Thyroid gland (tissue), 4 donors: Measurements from ENCODE around the gene UNC5CL. TPM values are rescaled to one million over a fixed set of nuclear protein-coding genes. Genes with fewer than 3 reads are reported as not detected.

Source experiments
- DNase-seq, 2 donors: peaks; one replicate each; pipeline ENCODE4 v3.0.0-alpha.2; 2019
- H3K27ac ChIP-seq, 3 donors: fragments of 200-600 bp; sonication (generic); 1 replicate in 2 of 3; 2 replicates in 1 of 3; pipeline ENCODE4 v1.5.1; 2016 to 2019; ENCODE audit warnings: mild to moderate bottlenecking in 1 of 3, moderate library complexity in 1 of 3
- H3K27me3 ChIP-seq: fragments of 200-600 bp; sonication (generic); one replicate; pipeline ENCODE4 v1.5.1; 2019
- H3K36me3 ChIP-seq, 2 donors: fragments of 200-600 bp; sonication (generic); one replicate each; pipeline ENCODE4 v1.5.1; 2016 to 2019
- H3K4me1 ChIP-seq, 2 donors: fragments of 200-600 bp; sonication (generic); one replicate each; pipeline ENCODE4 v1.5.1; 2017 to 2019
- H3K4me3 ChIP-seq, 3 donors: fragments of 200-600 bp; sonication (generic); replicated peaks in 1 of 3; 1 replicate in 2 of 3; 2 replicates in 1 of 3; pipeline ENCODE4 v1.5.1; 2016; ENCODE audit warnings: mild to moderate bottlenecking in 1 of 3
- H3K9me3 ChIP-seq: fragments of 200-600 bp; sonication (generic); one replicate; pipeline ENCODE4 v1.5.1; 2017
- POLR2A ChIP-seq, 2 donors: fragments of 450-650 bp; IDR thresholded peaks; one replicate each; pipeline ENCODE4 v1.6.1; 2017; ENCODE audit warnings: antibody characterized with exemption in 2 of 2, mild to moderate bottlenecking in 2 of 2, moderate library complexity in 1 of 2
- WGBS, 2 donors: methylation state at CpG; one replicate each; pipeline ENCODE4 v1.1.5; 2017; 5-methylcytosine and 5-hydroxymethylcytosine counted together
- intact Hi-C: fragments of 100-400 bp; cut with DNase I; formaldehyde crosslinking; loops from one replicate; pipeline ENCODE4 v1.15.1; 2023
- total RNA-seq, 4 donors: library from RNA; depleted of rRNA; stranded (reverse); fragments of >200 nt; gene quantifications; one replicate each; pipeline ENCODE4 v1.2.3, GENCODE V29; 2016
- TF ChIP-seq, protein P1 (sequence below), 6 experiments: fragments of 200-600 bp in 3 of 6; fragments of 450-650 bp in 3 of 6; sonication (generic) in 3 of 6; IDR thresholded peaks; one replicate each; pipeline ENCODE4 v1.5.1; 2016 to 2019; ENCODE audit warnings: antibody characterized with exemption in 6 of 6, mild to moderate bottlenecking in 2 of 6, inconsistent platforms in 1 of 6, moderate library complexity in 1 of 6

Gene UNC5CL
- total RNA-seq, 4 donors from 2014 or later = 0.93 to 3.6 (median 2.0) TPM

DNA sequence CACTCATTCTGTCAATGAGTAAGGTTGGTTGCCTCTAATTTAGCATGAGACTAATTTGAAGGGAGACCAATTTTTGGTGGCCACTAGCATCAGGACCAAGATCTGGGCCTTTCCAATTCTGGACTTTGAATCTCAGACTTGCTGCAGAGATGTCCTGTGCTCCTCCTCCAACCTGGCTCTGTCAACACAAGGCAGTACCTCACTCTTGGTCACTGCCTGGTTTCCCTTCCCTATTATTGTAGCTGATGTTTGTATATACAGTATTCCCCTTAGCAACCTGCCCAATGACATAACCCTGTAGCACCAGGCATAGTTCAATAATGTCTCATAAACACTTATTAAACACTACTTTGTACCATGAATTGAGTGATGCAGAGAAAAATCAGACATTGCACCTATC is 50.4 kb downstream of the UNC5CL start:
- no peaks in the 10 kb centered on the region for H3K9me3 ChIP-seq
- H3K27me3 ChIP-seq = no peaks in the 10 kb centered on the region
- H3K36me3 ChIP-seq = no peaks in the 10 kb centered on the region
- H3K4me3 ChIP-seq = no peak overlapping the region
- H3K27ac ChIP-seq = no peak overlapping the region
- intact Hi-C loops = no loop called here
- no peak for DNase-seq
- H3K4me1 ChIP-seq = peaks cover 0 to 3% of the 10 kb centered on the region in 2 donors
- TF ChIP-seq, protein P1, sequence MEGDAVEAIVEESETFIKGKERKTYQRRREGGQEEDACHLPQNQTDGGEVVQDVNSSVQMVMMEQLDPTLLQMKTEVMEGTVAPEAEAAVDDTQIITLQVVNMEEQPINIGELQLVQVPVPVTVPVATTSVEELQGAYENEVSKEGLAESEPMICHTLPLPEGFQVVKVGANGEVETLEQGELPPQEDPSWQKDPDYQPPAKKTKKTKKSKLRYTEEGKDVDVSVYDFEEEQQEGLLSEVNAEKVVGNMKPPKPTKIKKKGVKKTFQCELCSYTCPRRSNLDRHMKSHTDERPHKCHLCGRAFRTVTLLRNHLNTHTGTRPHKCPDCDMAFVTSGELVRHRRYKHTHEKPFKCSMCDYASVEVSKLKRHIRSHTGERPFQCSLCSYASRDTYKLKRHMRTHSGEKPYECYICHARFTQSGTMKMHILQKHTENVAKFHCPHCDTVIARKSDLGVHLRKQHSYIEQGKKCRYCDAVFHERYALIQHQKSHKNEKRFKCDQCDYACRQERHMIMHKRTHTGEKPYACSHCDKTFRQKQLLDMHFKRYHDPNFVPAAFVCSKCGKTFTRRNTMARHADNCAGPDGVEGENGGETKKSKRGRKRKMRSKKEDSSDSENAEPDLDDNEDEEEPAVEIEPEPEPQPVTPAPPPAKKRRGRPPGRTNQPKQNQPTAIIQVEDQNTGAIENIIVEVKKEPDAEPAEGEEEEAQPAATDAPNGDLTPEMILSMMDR (IDR thresholded peaks at IDR 0.05) = no peak
- TF ChIP-seq POLR2A (IDR thresholded peaks at IDR 0.05) = no peak

DNA sequence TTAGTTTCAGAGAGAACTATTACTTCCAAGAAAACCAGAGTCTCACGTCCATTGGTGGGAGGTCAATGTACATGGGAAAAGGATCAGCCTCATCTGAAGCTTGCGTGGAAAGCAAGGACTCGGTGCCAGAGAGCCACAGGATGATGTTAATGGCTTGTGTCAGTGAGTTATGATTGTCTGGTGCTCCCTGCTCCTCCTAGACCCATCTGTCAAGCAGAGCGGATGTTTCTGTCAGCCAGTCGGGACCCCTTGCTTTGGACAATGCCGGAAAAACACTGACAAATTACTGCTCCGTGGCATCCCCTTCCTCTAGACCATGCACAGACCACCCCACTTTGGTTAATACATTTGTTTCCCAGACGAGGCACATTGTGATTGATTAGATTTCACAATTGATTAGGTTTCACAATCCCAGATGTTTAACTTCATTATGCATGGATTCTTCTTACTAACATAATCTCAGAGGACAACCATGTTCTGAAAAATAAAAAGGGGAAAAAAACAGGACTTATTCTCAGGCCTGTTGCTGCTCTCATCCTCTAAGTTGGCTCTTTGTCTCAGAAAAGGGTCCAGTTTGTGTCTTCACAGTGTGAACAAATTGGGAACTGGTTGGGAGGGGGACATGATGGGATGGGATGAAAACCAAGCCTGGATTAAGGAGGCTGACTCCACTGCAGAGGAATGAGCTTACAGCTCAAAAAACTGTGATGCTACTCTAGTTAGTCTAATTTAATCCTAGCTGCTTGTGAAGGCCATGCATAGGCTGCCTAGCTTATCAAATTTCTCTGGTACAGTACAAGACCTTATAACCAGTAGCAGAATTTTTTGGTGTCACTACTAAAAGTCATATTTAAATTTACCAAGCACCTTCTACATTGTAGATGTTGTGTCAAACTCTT is 51.9 kb downstream of the UNC5CL start:
- TF ChIP-seq, protein P1 (IDR thresholded peaks at IDR 0.05) = no peak
- no peak for TF ChIP-seq POLR2A (IDR thresholded peaks at IDR 0.05)
- no peak overlapping the region for H3K27ac ChIP-seq
- DNase-seq = no peak
- intact Hi-C loops = no loop called here
- no peak overlapping the region for H3K4me3 ChIP-seq
- no peaks in the 10 kb centered on the region for H3K27me3 ChIP-seq
- H3K36me3 ChIP-seq = no peaks in the 10 kb centered on the region
- 58 to 69% methylated on average over 8 of the region's 8 CpGs for WGBS, 2 donors
- no peaks in the 10 kb centered on the region for H3K4me1 ChIP-seq
- H3K9me3 ChIP-seq = no peaks in the 10 kb centered on the region

DNA sequence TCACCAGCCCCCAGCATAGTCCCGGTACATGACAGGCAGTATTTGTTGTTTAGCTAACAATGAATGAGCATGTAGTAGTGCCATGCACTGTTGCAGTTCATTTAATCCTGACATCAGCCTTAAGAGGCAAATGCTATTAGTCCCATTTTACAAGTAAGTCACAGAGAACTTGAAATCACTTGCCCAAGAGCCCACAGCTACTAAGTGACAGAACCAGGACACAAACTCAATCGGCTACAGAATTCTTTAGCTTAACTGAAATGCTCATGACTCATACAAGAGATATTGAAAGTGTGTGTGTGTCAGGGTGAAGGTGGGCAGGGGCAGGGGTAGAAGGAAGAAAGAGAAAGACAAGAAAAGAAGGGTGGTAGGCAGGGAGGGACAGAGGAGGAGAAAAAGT is 52.7 kb downstream of the UNC5CL start:
- no peak overlapping the region for H3K4me3 ChIP-seq
- 41 to 51% methylated on average over 2 of the region's 2 CpGs for WGBS, 2 donors
- no peaks in the 10 kb centered on the region for H3K4me1 ChIP-seq
- no peak overlapping the region for H3K27ac ChIP-seq
- no peaks in the 10 kb centered on the region for H3K27me3 ChIP-seq
- no peaks in the 10 kb centered on the region for H3K36me3 ChIP-seq
- intact Hi-C loops = no loop called here
- DNase-seq = no peak
- no peaks in the 10 kb centered on the region for H3K9me3 ChIP-seq
- TF ChIP-seq, protein P1 (IDR thresholded peaks at IDR 0.05) = no peak
- no peak for TF ChIP-seq POLR2A (IDR thresholded peaks at IDR 0.05)

DNA sequence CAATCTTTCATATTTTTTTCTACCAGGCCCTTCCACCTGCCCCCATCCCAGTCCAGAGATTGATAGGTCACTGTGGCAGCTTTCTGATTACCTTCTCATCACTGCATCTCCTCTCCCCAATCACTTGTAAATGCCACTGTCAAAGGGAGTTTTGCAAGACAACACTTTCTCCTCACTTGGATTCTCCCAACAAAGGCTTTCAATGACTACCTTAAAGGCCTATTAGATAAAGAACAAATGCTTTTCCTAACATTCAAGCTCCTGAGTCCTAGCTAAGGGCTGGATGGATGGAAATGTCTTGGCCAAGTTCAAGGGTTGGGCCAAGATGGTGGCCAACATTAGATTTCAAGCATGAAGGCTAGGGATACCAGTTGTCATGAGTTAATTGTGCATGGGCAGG is 55.3 kb downstream of the UNC5CL start:
- no peaks in the 10 kb centered on the region for H3K9me3 ChIP-seq
- H3K36me3 ChIP-seq = no peaks in the 10 kb centered on the region
- no peak overlapping the region for H3K4me3 ChIP-seq
- H3K4me1 ChIP-seq = no peaks in the 10 kb centered on the region
- no peak for DNase-seq
- H3K27ac ChIP-seq = no peak overlapping the region
- TF ChIP-seq, protein P1 (IDR thresholded peaks at IDR 0.05) = no peak
- TF ChIP-seq POLR2A (IDR thresholded peaks at IDR 0.05) = no peak
- intact Hi-C loops = no loop called here
- H3K27me3 ChIP-seq = no peaks in the 10 kb centered on the region

DNA sequence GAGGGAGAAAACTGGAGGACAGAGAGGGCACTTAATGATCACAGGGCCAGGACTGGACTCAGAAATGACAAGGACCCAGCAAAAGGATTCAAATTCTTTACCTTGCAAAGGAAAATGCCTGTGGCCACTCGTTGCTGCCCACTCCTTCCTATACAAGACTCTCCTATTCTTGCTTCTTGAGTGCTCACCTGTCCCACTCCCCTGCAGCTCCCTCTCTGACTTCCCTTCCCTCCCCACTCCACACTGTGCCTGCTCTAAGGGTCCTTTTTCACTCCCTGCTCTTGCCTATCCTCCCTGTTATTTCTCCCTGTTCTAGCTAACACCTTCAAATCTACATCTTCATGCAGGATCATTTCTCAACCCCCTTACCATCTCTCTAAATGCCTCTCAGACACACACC is 56.1 kb downstream of the UNC5CL start:
- DNase-seq = no peak
- no peak overlapping the region for H3K27ac ChIP-seq
- TF ChIP-seq, protein P1 (IDR thresholded peaks at IDR 0.05) = no peak
- no peak for TF ChIP-seq POLR2A (IDR thresholded peaks at IDR 0.05)
- H3K4me3 ChIP-seq = no peak overlapping the region
- 19 to 36% methylated on average over 1 of the region's 1 CpG for WGBS, 2 donors
- H3K4me1 ChIP-seq = no peaks in the 10 kb centered on the region
- no peaks in the 10 kb centered on the region for H3K27me3 ChIP-seq
- no peaks in the 10 kb centered on the region for H3K36me3 ChIP-seq
- H3K9me3 ChIP-seq = no peaks in the 10 kb centered on the region
- intact Hi-C loops = no loop called here
